ENCODE results near the gene AGBL4.
"Not testable (repeated sequence)": the region's sequence is repeated elsewhere in the genome, so short reads cannot be mapped to it uniquely, and the experiment has no call there.

AGBL4 gene

GRCh38 chr1:50023292-50024159, at the start of gene AGBL4:
AGBL4 (minus strand) TSS chr1:50023954.
- intact Hi-C loops (cut with DNase I): no loop called here
- DNase-seq: peak; percentile 35 to 96 (median 75)

- DNase-seq: no peak
- intact Hi-C loops (cut with DNase I): no loop called here
These were observed 43.1 kb upstream of the AGBL4 start for GRCh38 chr1:50066806-50067205.

- DNase-seq: no peak
- intact Hi-C loops (cut with DNase I): no loop called here
These were observed 36.5 kb upstream of the AGBL4 start for GRCh38 chr1:50060279-50060678.

- DNase-seq: no peak
- intact Hi-C loops (cut with DNase I): no loop called here
These were observed 25.0 kb upstream of the AGBL4 start for GRCh38 chr1:50048791-50049190.

GRCh38 chr1:50047916-50048694, 24.4 kb upstream of the AGBL4 start:
- intact Hi-C loops (cut with DNase I): no loop called here
- DNase-seq: peak in 9 of 10 donors; percentile 15 to 93 (median 54)

- no peak for DNase-seq
- intact Hi-C loops (cut with DNase I): no loop called here
These were observed 14.6 kb upstream of the AGBL4 start for GRCh38 chr1:50038237-50038809.

GRCh38 chr1:50027794-50028193, 4.0 kb upstream of the AGBL4 start:
- intact Hi-C loops (cut with DNase I): no loop called here
- DNase-seq: no peak

GRCh38 chr1:49995734-49996133, 28.0 kb downstream of the AGBL4 start:
- DNase-seq: no peak
- intact Hi-C loops (cut with DNase I): no loop called here

- intact Hi-C loops (cut with DNase I): no loop called here
- no peak for DNase-seq
These were observed 52.7 kb downstream of the AGBL4 start for GRCh38 chr1:49971088-49971487.

- no peak for DNase-seq
- intact Hi-C loops (cut with DNase I): no loop called here
These were observed 72.4 kb downstream of the AGBL4 start for GRCh38 chr1:49951385-49951784.

GRCh38 chr1:49915301-49915700, 108.5 kb downstream of the AGBL4 start:
- intact Hi-C loops (cut with DNase I): not testable (repeated sequence)
- DNase-seq: peak in 2 of 10 donors; percentile 67

GRCh38 chr1:49906365-49906764, 117.4 kb downstream of the AGBL4 start:
- no peak for DNase-seq
- intact Hi-C loops (cut with DNase I): no loop called here

GRCh38 chr1:49864581-49864980, 159.2 kb downstream of the AGBL4 start:
- peak in 1 of 10 donors; percentile 62 for DNase-seq
- intact Hi-C loops (cut with DNase I): no loop called here

- DNase-seq: no peak
- intact Hi-C loops (cut with DNase I): no loop called here
These were observed 169.0 kb downstream of the AGBL4 start for GRCh38 chr1:49854741-49855140.

GRCh38 chr1:49842596-49842995, 181.2 kb downstream of the AGBL4 start:
- intact Hi-C loops (cut with DNase I): no loop called here
- no peak for DNase-seq

GRCh38 chr1:49841767-49842166, 182.0 kb downstream of the AGBL4 start:
- DNase-seq: peak in 1 of 10 donors; percentile 75
- intact Hi-C loops (cut with DNase I): no loop called here

- no peak for DNase-seq
- intact Hi-C loops (cut with DNase I): no loop called here
These were observed 199.5 kb downstream of the AGBL4 start for GRCh38 chr1:49824261-49824660.

- intact Hi-C loops (cut with DNase I): no loop called here
These were observed 206.1 kb downstream of the AGBL4 start for GRCh38 chr1:49817681-49818080.

GRCh38 chr1:49787013-49787412, 236.7 kb downstream of the AGBL4 start:
- intact Hi-C loops (cut with DNase I): not testable (repeated sequence)
- DNase-seq: peak in 1 of 10 donors; percentile 72

More at GRCh38 chr1:49817681-49818080, 206.1 kb downstream of the AGBL4 start:
- DNase-seq: no peak

- intact Hi-C loops (cut with DNase I): no loop called here
- DNase-seq: no peak
These were observed 258.7 kb downstream of the AGBL4 start for GRCh38 chr1:49765034-49765433.

GRCh38 chr1:49738118-49738517, 285.6 kb downstream of the AGBL4 start:
- DNase-seq: peak in 1 of 10 donors; percentile 68
- intact Hi-C loops (cut with DNase I): not testable (repeated sequence)

Measured in posterior cingulate gyrus (tissue), 11 donors.